HG03135 (cell line): ENCODE data around the gene HHATL.
A peak's percentile ranks its signal among the peaks of the same experiment; 100 is the strongest.

Experiments used
- ATAC-seq: cut with Tn5 transposase; IDR thresholded peaks from one replicate; pipeline ENCODE4 v1.9.1; 2021; ENCODE audit warnings: mild to moderate bottlenecking, moderate library complexity; ENCODE audit not compliant: unreplicated experiment

Gene HHATL

DNA sequence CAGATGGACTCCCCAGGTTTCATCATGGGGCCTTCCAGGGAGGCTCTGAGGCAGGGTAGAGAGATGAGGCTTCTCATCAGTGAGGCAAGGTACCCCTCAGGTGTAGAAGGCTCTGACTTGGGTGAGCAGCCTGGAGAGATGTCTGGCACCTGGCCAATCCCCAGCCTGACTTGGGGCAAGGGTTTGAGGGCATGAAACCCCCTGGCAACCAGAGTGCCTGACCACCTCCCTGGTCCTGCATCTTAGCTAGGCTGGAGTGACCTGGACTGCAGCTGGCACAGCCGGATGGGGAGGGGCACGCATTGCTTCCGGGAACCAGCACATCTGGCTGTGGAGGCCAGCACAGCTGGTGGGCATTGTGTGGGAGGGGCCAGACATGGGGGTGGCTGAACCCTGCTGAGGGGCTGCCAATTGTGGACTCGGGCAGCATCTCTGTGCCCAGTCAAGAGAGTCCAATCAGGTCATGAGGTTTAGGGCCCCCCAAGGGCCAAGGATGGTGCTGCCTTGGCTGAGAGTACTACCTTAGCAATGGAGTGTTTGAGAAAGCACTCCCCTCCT, 47.2 kb downstream of the HHATL start:
- no peak for ATAC-seq

DNA sequence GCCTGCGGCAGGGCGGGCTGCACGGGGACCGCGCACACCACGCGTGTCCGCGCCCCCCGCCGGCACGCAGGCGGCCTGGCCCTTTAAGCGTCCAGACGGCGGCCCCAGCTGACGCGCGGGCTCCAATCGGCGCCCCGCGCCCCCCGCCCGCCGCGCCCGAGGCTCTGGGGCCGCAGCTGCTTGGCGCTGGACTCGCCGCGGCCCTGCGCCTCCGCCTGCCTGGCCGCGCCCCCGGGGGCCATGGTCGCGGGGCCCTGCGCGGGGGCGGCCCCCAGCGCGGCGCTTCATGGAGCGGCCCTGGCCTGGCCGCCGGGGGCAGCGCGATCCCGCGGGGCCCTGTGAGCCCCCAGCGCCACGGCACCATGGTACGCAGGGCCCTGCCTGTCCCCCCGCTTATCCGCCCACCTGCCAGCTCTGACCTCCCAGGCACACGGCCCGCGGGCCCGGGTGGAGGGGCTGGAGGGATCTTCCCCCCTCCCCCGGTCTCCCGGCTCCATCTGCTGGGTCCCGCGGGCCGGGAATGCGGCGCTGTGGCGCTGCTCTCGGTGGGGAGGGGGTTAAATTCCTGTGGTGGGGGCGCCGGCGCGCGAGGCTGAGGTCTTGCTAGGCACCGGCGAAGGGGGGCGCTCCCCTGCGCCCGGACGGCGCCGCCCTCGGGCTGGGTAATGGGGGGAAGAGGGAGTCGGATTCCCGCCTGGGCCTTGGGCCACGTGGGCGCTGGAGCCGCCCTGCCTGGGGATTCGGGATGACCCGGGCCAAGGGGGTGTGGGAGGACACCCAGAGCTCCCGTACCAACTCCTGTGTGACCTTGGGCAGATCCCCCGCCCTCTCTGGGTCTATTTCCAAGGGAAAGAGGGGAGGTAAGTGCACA, 48.0 kb downstream of the HHATL start:
- ATAC-seq = no peak

DNA sequence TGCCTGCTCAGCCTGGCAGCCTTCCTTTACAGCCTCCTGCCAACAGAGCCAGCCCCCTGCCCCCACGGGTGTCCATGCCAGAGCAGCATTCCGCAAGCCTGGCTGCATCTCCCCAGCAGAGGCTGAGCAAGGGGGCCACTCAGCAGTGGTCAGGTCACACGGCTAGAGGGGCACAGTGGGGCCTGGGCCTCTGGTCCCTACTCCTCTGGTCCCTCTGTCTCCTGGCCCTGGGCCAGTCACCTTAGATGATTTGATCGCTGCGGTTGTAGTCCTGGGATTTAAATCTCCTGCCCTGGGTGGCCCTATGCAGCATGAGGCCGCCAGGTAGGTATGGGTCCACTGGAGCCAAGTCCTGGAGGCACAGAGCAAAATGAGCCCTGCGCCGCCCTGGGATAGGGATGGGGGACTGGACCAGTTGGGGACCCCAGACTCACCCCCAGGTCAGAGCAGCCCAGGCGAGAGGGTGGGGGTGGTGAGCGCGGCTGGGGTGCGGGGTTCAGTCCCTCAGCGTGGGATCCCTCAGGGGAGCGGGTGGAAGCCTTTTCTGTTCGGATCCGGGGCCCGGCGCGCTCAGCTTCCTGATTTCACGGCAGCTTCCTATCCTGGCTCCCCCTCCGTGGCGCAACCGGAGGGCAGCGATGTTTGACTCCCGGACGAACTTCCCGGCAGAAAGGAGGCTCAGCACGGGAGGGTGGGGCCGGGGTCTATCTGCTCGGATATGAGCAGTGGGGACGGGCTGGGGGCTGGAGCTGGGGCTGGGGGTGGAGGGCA, 48.9 kb downstream of the HHATL start, which contains the start of gene ZBTB47:
Gene ZBTB47 (plus strand): TSS at position 138 of the 771 bp plus-strand sequence. CDS start 4,659 bp downstream, outside the sequence.
- ATAC-seq = no peak

DNA sequence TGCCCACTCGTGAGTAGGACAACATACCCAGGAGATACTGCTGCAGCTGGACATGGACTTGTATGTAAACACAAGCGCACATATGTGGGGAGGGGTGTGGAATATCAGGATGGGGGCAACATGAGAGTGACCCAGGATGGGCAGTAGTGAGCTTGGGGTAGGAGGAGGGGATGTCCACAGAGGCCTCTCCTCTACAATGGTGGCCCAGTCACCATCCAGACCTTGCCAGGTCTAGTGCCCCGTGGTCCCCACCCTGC, 49.4 kb downstream of the HHATL start:
- no peak for ATAC-seq

DNA sequence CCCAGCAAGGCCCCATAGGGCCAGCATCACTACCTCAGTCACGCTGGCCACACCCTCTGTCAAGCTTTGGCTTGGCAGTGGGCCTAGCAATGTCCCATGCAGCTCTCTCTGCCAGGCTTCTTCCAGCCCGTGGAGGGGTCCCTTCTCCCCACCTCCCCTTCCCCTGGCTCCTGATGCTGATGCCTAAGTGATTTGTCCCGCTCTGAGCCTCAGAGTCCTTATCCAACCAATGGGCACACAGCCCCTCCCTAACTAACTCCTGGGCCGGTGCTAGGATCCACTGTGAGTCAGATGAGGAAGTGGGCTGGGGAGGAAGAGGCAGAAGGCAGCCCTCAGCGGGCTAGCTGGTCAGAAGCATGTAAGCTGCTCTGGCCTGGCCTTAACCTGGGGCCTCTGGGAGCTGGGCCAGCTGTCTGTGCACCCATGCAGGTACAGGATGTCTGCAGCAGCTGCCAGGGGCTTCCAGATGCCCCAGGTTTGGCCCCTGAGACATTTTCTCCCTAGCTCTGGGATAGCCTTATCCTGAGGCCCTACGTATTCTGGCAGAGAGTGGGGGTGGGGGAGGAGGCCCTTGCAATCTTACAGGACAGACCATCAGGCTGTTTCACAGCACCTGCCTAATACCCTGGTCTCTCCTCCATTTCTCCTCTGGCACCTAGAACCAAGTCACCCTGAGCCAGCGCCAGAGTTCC, 49.8 kb downstream of the HHATL start:
- ATAC-seq = peak; percentile 57

DNA sequence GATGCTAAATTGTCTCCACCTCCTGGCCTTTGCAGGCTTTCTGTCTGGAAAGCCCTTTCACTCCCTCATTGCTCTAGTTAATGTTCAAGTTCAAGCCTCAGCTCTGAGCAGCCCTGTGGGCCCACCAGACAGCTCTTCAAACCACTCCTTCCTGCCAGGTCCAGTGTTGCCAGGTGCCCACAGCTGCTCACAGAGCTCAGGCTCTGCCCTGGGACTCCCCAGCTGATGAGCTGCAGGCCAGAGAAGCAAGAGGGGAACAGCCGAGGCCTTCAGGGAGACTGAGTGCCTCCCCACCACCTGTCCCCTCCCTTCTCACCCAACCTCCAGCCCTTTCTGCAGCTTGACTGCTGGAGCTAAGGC, 50.4 kb downstream of the HHATL start:
- ATAC-seq = peak; percentile 13

DNA sequence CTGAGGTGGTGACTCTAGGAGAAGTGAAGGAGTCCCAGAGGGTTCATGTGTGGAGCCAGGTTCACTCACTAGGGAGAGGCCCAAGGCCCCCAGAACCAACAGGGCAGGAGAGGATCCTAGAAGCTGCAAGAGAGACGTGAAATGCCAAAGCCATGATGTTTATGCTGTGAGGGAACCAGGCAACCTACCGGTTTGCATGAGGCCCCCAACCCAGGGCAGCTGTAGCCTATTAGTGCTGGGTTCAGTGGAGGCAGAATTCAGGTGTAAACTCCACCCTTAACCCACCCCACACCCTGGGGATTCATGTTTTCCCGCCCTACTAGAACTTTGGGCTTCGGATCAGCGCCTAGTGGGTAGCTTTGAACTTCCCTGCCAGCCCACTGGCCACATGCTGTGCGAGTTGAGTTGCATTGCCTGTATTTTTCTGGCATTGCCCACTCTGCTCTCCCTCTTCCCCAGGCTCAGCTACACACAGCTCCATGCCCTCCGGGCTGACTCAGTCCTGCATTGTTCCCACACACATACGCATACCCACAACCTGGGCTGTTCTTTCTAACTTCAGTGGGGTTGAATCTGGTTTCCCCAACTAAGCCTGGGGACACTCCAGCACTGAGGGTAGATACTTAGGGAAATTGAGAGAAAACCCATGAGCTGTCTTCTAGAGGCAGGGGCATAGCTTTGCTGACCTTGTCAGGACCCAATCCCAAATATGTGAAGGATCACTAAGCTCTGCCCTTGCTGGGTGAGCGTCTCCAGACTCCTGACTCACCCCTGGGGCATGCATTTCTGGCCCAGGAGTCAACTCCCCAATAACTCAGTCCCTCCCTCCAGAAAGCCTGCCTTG, 51.1 kb downstream of the HHATL start:
- no peak for ATAC-seq

DNA sequence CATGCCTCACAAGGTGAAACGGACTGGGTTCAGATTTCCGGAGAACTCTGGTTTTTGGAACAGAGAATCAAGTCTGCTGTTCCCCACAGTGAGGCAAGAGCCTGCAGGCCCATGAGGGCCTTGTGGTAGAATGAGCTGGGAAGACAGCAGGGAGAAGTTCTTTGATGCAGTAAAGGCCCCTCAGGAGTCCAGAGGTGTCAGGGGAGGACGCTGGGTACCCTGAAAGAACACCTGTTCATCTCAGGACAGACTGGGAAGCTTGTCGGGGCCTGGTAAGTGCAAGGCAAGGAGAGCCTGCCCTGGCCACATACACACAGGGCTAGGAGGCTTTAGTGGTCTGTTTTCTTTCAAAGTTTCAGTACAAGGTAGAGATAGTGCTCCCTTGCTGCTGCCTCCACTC, 52.8 kb downstream of the HHATL start:
- ATAC-seq = no peak

DNA sequence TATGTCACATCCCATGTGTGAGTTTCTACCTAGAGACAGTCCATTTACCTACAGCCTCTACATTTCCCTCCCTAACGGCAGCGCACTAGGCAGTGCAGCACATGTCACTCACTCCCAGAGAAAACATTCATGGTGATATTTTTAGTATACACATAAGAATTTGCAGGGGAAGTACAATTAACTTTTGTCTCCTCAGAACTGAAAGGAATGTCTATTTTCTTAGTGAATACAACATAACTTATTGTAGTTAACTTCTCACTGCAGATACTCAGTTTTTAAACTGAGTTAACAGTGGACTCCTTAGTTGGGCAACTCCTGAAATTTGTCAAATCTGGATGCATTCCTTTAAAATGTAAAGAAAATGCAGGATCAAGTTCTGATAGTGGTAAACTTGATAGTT, 53.6 kb downstream of the HHATL start:
- no peak for ATAC-seq

DNA sequence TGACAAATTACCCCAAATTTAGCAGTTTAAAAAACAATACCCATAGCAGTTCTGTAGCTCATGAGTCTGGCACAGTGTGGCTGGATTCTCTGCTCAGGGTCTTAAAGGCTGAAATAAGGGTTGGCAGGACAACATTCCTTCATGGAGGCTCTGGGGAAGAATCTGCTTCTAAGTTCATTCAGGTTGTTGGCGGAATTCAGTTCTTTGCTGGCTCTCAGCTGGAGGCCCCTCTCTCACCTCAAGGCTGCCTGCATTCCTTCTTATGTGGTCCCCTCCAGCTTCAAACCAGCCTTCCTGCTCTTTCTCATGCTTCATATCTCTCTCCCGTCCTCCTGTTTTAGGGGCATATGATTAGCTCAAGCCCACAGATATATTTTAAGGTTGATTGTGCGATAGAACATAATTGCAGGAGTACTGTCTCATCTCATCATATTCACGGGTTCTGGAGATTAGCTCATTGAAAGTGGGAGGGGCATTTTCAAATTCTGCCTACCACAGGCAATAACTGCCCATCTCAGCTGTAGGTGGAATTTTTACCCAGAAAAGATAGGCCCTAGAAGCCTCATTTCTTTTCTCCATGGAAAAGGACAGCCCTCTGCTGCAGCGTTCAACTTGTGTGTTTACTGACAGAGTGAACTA, 54.7 kb downstream of the HHATL start:
- no peak for ATAC-seq
